CD4-positive, alpha-beta T cell (primary cell): ENCODE measurements around the gene TSPYL2. TPM values are rescaled to one million over a fixed set of nuclear protein-coding genes. Genes with fewer than 3 reads are reported as not detected.

Experiments used
- ATAC-seq: fragments of 200-7000 bp; cut with Tn5 transposase; one replicate; pipeline ENCODE4 v1.10.0; 2022; ENCODE audit warnings: mild to moderate bottlenecking; ENCODE audit not compliant: poor library complexity
- CTCF ChIA-PET: fragments of 350-600 bp; sonication (Branson Sonifier 250); formaldehyde crosslinking; loops from one replicate; lab custom pipeline; 2021; ENCODE audit warnings: antibody characterized with exemption, inconsistent platforms; lab: Charles Lee
- POLR2A ChIA-PET: fragments of 350-600 bp; sonication (Branson Sonifier 250); formaldehyde crosslinking; loops from one replicate; lab custom pipeline; 2021; ENCODE audit warnings: antibody characterized with exemption, inconsistent platforms; lab: Charles Lee
- DNase-seq, 14 experiments: peaks; one replicate each; pipeline ENCODE4 v3.0.0-alpha.2; 2013 to 2020; ENCODE audit warnings: mixed read lengths in 2 of 14
- H3K27ac ChIP-seq, 2 donors: one replicate each; pipeline versions ENCODE4 v1.5.1 to v1.7.0; 2013; ENCODE audit warnings: low read length in 2 of 2, low read depth in 1 of 2, mild to moderate bottlenecking in 1 of 2
- H3K27me3 ChIP-seq, 2 experiments: 1 replicate in 1 of 2; 2 replicates in 1 of 2; pipeline versions ENCODE4 v1.6.1 to v1.7.0; 2013; ENCODE audit warnings: low read length in 2 of 2, control low read depth in 1 of 2, mild to moderate bottlenecking in 1 of 2, moderate library complexity in 1 of 2; ENCODE audit not compliant: insufficient read depth in 2 of 2, control insufficient read depth in 1 of 2
- H3K36me3 ChIP-seq: one replicate; pipeline ENCODE4 v1.6.1; 2013; ENCODE audit warnings: low read length, control low read depth; ENCODE audit not compliant: insufficient read depth
- H3K4me1 ChIP-seq: one replicate; pipeline ENCODE4 v1.6.1; 2013; ENCODE audit warnings: low read length, control low read depth; ENCODE audit not compliant: insufficient read depth
- H3K4me3 ChIP-seq: one replicate; pipeline ENCODE4 v1.5.1; 2013; ENCODE audit warnings: mild to moderate bottlenecking, low read length, moderate library complexity
- H3K9me3 ChIP-seq, 2 experiments: 1 replicate in 1 of 2; 2 replicates in 1 of 2; pipeline versions ENCODE4 v1.6.1 to v1.7.0; 2013; ENCODE audit warnings: low read length in 2 of 2, mild to moderate bottlenecking in 2 of 2, control low read depth in 1 of 2, moderate library complexity in 1 of 2; ENCODE audit not compliant: control insufficient read depth in 1 of 2, insufficient read depth in 1 of 2
- H3K27ac Mint-ChIP-seq: one replicate; pipeline ENCODE4 v1.8.0; 2020; ENCODE audit warnings: mixed read lengths
- H3K27me3 Mint-ChIP-seq: one replicate; pipeline ENCODE4 v1.8.0; 2021; ENCODE audit warnings: mixed read lengths
- H3K36me3 Mint-ChIP-seq: one replicate; pipeline ENCODE4 v1.8.0; 2021; ENCODE audit warnings: low read depth, mixed read lengths
- H3K4me1 Mint-ChIP-seq: one replicate; pipeline ENCODE4 v1.8.0; 2021; ENCODE audit warnings: low read depth, mixed read lengths
- H3K4me3 Mint-ChIP-seq: one replicate; pipeline ENCODE4 v1.8.0; 2020; ENCODE audit warnings: mild to moderate bottlenecking, mixed read lengths
- H3K9me3 Mint-ChIP-seq: one replicate; pipeline ENCODE4 v1.8.0; 2020; ENCODE audit warnings: mixed read lengths
- CTCF ChIP-seq: fragments of 200-600 bp; IDR thresholded peaks from one replicate; pipeline ENCODE4 v1.8.0; 2022; ENCODE audit warnings: antibody characterized with exemption, mild to moderate bottlenecking
- intact Hi-C, 2 experiments: fragments of 100-400 bp; cut with DNase I in 1 of 2; cut with micrococcal nuclease in 1 of 2; formaldehyde crosslinking; loops; one replicate each; pipeline versions ENCODE4 v1.15.1 to v1.9.0; 2023 to 2025; cut with DNase I, micrococcal nuclease
- total RNA-seq, 174 experiments: library from RNA in 2 of 174; stranded (reverse) in 2 of 174; gene quantifications; one replicate each; pipeline ENCODE4 v1.2.3 and lab custom pipeline; 2021 to 2026

TSPYL2 gene
- total RNA-seq, 2 experiments from 2014 or later: 428 to 461 TPM

GRCh38 chrX:53089224-53089842 lies 7.2 kb downstream of the TSPYL2 start:
- CTCF ChIA-PET: interaction anchor here (0.7 to 0.9 kb wide), 3 partner anchors 9 to 17 kb away, joined by 3 to 4 read pairs (median 3); no protein-coding TSS in a partner anchor
- Mint-ChIP-seq H3K4me3 (peak overlapping the region; percentile 95), H3K27ac (peak overlapping the region; percentile 98), H3K36me3 (peaks cover 52% of the 10 kb centered on the region), H3K27me3 (no peaks in the 10 kb centered on the region), H3K4me1 (peaks cover 65% of the 10 kb centered on the region), H3K9me3 (no peaks in the 10 kb centered on the region)
- intact Hi-C loops: loop anchor here in 1 of 2 experiments (1.0 kb wide), 1 partner anchor 18 kb away; no protein-coding TSS in a partner anchor
- Histone ChIP-seq H3K27me3 (no peaks in the 10 kb centered on the region), H3K9me3 (no peaks in the 10 kb centered on the region), H3K4me3 (peak overlapping the region; percentile 60), H3K4me1 (peaks cover 33% of the 10 kb centered on the region), H3K27ac (peak overlapping the region; percentile 89 to 94), H3K36me3 (peaks cover 24% of the 10 kb centered on the region)
- ATAC-seq (no peak), DNase-seq (peak in 10 of 14 experiments; percentile 19 to 79 (median 36))
- POLR2A ChIA-PET: interaction anchor here (1.6 to 2.1 kb wide), 2 partner anchors 8 to 17 kb away, joined by 6 to 10 read pairs; no protein-coding TSS in a partner anchor
- peak; percentile 81 for TF ChIP-seq CTCF

GRCh38 chrX:53089925-53090324 lies 7.8 kb downstream of the TSPYL2 start:
- Histone ChIP-seq H3K9me3 (no peaks in the 10 kb centered on the region), H3K27ac (no peak overlapping the region), H3K4me3 (no peak overlapping the region), H3K36me3 (peaks cover 18% of the 10 kb centered on the region), H3K27me3 (no peaks in the 10 kb centered on the region), H3K4me1 (peaks cover 33% of the 10 kb centered on the region)
- POLR2A ChIA-PET: interaction anchor here (1.6 to 2.1 kb wide), 2 partner anchors 9 to 17 kb away, joined by 6 to 10 read pairs; no protein-coding TSS in a partner anchor
- DNase-seq (no peak), ATAC-seq (no peak)
- Mint-ChIP-seq H3K4me1 (peaks cover 65% of the 10 kb centered on the region), H3K36me3 (peaks cover 46% of the 10 kb centered on the region), H3K9me3 (no peaks in the 10 kb centered on the region), H3K27me3 (no peaks in the 10 kb centered on the region), H3K27ac (no peak overlapping the region), H3K4me3 (no peak overlapping the region)
- intact Hi-C loops: loop anchor here (1.0 to 10.0 kb wide), 3 partner anchors 19 to 825 kb away; no protein-coding TSS in a partner anchor
- CTCF ChIA-PET: interaction anchor here (0.8 to 0.9 kb wide), 2 partner anchors 9 to 18 kb away, joined by 3 to 4 read pairs; no protein-coding TSS in a partner anchor
- TF ChIP-seq CTCF: no peak

GRCh38 chrX:53091354-53091753 lies 9.2 kb downstream of the TSPYL2 start:
- peaks cover 34% of the 10 kb centered on the region for H3K36me3 Mint-ChIP-seq
- Histone ChIP-seq H3K4me3 (no peak overlapping the region), H3K27me3 (no peaks in the 10 kb centered on the region), H3K4me1 (peaks cover 31% of the 10 kb centered on the region), H3K36me3 (peaks cover 5% of the 10 kb centered on the region), H3K27ac (no peak overlapping the region), H3K9me3 (no peaks in the 10 kb centered on the region)
- no peak overlapping the region for H3K4me3 Mint-ChIP-seq
- H3K9me3 Mint-ChIP-seq: no peaks in the 10 kb centered on the region
- POLR2A ChIA-PET: no interaction called here
- no peak overlapping the region for H3K27ac Mint-ChIP-seq
- no peak for DNase-seq
- peaks cover 61% of the 10 kb centered on the region for H3K4me1 Mint-ChIP-seq
- ATAC-seq: no peak
- no peaks in the 10 kb centered on the region for H3K27me3 Mint-ChIP-seq
- intact Hi-C loops: loop anchor here in 1 of 2 experiments (1.0 to 10.0 kb wide), 3 partner anchors 19 to 827 kb away; no protein-coding TSS in a partner anchor
- no peak for TF ChIP-seq CTCF
- CTCF ChIA-PET: no interaction called here
